GM12875 (cell line): ENCODE data around the gene EML5.

Experiments
- H3K4me3 ChIP-seq: one replicate; pipeline ENCODE4 v1.5.1; 2011; ENCODE audit warnings: low read depth, low read length, control low read depth
- TF ChIP-seq, protein P1 (sequence below): IDR thresholded peaks from 2 replicates; pipeline ENCODE4 v1.5.1; 2011; ENCODE audit warnings: low read depth, mild to moderate bottlenecking, control low read depth, inconsistent platforms, low read length, moderate library complexity, borderline replicate concordance; ENCODE audit not compliant: insufficient read depth

Gene EML5

DNA sequence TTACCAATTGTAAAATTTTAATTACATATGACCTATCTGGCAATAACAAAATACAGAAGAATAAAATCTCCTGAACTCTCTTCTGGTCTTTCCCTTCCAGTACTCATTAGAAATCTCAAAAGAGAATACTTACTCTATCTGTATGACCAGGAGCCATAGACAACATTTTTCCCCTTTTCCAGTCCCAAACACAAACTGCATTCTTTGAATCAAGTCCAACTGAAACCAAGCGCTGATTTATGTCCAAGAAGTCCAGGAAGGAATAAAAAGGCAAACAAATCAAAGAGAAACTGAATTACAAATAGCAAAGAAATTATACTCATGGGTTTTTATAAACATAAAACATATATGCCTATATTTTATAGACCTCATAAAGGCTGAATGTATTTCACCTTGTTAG is 46.7 kb downstream of the EML5 start:
- TF ChIP-seq, protein P1, sequence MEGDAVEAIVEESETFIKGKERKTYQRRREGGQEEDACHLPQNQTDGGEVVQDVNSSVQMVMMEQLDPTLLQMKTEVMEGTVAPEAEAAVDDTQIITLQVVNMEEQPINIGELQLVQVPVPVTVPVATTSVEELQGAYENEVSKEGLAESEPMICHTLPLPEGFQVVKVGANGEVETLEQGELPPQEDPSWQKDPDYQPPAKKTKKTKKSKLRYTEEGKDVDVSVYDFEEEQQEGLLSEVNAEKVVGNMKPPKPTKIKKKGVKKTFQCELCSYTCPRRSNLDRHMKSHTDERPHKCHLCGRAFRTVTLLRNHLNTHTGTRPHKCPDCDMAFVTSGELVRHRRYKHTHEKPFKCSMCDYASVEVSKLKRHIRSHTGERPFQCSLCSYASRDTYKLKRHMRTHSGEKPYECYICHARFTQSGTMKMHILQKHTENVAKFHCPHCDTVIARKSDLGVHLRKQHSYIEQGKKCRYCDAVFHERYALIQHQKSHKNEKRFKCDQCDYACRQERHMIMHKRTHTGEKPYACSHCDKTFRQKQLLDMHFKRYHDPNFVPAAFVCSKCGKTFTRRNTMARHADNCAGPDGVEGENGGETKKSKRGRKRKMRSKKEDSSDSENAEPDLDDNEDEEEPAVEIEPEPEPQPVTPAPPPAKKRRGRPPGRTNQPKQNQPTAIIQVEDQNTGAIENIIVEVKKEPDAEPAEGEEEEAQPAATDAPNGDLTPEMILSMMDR: no peak
- H3K4me3 ChIP-seq: no peak overlapping the region

DNA sequence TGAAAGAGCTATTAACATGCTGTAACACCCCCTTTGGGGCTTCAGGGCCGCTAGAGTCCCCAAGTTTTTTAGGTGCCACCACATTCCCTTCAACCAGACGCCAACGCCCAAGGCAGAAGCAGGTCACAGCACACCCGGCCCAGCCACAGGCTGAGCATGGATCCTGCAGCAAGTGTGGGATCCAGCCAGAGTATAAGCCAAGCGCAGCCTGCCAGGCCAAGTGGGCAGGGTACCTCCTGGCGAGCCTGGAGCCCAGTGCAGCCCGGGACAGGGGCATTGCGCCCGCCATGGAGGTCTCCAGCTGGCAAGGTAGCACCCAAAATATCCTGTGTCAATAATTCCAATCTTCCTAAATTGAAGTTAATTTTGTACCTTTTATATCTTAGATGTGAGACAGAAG is 55.5 kb downstream of the EML5 start:
- TF ChIP-seq, protein P1: no peak
- no peak overlapping the region for H3K4me3 ChIP-seq

DNA sequence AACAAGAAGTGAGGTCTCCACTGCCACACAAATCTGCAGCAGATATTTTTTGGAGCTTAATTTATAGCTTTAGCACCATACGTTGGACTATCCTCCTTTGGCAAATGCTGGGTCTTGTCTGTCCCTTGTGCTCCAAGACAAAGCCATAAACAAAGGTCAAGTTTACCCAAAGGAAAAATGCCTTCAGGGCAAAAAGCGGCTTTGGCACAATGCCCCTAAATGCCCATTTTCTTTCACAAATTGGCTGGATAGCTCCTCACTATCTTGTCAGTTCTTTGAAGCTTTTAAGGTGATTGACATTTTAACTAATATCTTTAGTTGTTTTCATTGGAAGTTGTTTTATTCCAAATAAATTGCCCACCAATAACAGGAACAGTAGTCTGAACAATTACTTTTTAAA is 59.6 kb downstream of the EML5 start:
- H3K4me3 ChIP-seq: no peak overlapping the region
- TF ChIP-seq, protein P1: no peak

DNA sequence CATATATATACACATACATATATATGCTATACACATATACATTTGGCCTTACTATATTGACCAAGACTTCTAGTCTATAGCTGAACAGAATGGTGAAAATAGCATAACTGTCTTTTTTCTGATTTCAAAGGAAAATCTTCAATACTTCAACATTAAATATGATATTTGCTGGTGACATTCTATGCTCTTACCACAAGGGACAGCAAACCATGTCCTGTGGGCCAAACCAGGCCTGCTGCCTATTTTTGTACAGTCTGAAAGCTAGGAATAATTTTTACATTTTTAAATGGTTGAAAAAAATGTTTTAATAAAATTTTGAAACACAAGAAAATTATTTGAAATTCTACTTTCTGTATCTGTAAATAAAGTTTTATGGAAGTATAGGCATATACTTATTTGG is 63.6 kb downstream of the EML5 start:
- no peak overlapping the region for H3K4me3 ChIP-seq
- TF ChIP-seq, protein P1: 0 out of 2 replicates have a peak, but pooled peaks have one; percentile 19

DNA sequence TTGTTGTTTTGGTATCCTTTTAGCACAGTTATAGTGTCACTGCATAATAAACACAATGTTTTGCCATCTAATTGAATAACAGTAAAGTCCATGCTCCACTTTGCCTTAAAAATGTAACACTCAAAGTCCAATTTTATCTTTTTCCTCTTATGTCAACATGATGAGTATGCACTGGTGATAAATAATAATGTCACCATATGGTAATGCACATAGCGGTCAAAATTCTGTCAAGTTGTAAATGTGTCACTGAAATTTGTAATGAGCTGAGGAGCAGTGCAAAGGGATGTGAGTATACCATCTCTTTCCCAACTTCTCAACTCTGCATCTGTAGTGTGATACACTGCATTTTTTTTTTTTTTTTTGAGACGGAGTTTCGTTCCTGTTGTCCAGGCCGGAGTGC is 65.7 kb downstream of the EML5 start:
- TF ChIP-seq, protein P1: no peak

DNA sequence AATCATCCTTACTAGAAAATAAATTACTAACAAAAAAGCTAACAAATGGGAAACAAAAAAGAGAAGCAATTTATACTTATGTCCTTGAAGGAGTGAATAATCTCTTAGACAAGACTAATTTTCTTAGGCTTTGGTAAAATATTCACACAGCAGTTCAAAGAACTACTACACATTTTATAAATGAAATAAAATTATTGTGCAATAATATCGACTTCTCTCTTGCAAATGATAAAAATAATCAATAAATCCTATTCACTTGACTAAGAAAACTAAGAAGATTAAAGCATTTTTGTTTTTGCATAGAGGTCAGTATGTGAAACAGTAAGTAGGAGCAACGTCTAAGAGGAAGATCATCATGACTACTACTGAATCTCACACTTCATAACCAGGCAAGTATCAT is 82.0 kb downstream of the EML5 start:
- no peak overlapping the region for H3K4me3 ChIP-seq
- TF ChIP-seq, protein P1: no peak

More for the DNA sequence above, 65.7 kb downstream of the EML5 start:
- H3K4me3 ChIP-seq: no peak overlapping the region

DNA sequence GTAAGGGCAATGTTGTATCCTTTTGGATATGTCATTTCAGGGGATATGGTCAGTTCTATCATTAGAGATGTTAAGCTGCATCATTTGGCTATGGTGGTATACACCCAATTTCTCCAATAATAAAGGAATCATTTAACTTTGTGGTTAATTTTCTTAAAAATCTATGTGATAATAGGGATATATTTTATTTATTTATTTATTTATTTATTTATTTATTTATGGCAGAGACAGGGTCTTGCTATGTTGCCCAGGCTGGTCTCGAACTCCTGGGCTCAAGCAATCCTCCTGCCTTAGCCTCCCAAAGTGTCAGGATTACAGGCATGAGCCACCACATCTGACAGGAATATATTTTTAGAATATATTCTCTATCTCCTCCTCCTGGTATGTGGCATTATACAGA is 85.7 kb downstream of the EML5 start:
- TF ChIP-seq, protein P1: no peak
- no peak overlapping the region for H3K4me3 ChIP-seq
